Fibroblast of the aortic adventitia (primary cell): ENCODE data around the gene RAB9B. TPM values are rescaled to one million over a fixed set of nuclear protein-coding genes. Genes with fewer than 3 reads are reported as not detected.
A peak's percentile ranks its signal among the peaks of the same experiment; 100 is the strongest.

Source experiments
- DNase-seq: peaks from one replicate; pipeline ENCODE4 v3.0.0-alpha.2; 2010; ENCODE audit warnings: low read depth
- H3K4me3 ChIP-seq: 2 replicates; pipeline ENCODE4 v1.5.1; 2011; ENCODE audit warnings: low read depth, mild to moderate bottlenecking, control low read depth, low read length, moderate library complexity
- CTCF ChIP-seq: IDR thresholded peaks from 2 replicates; pipeline ENCODE4 v1.5.1; 2011; ENCODE audit warnings: mild to moderate bottlenecking, low read length, control low read depth, inconsistent platforms; ENCODE audit not compliant: insufficient read depth
- small RNA-seq: library from RNA; depleted of rRNA; stranded (forward); fragments of <200 nt; gene quantifications from one replicate; pipeline ENCODE3, GENCODE V24; 2012
- total RNA-seq: library from RNA; depleted of rRNA; stranded (reverse); fragments of >200 nt; gene quantifications from 2 replicates; pipeline ENCODE4 v1.2.3, GENCODE V29; 2012; ENCODE audit warnings: low replicate concordance

The RAB9B gene
- total RNA-seq, 1 donor, result 1.9 TPM

GRCh38 chrX:103774070-103774642, 57.9 kb downstream of the RAB9B start:
- DNase-seq, result peak; percentile 52
- TF ChIP-seq CTCF, result peak; percentile 44

GRCh38 chrX:103773445-103773844, 58.6 kb downstream of the RAB9B start:
- no peak for DNase-seq
- no peak for TF ChIP-seq CTCF
- H3K4me3 ChIP-seq, result no peak overlapping the region

More at GRCh38 chrX:103774070-103774642, 57.9 kb downstream of the RAB9B start:
- no peak overlapping the region for H3K4me3 ChIP-seq

Small RNAs within 50 kb of the gene (small RNA-seq; reads per million reads assigned to genes)
- not detected for gene RNA5SP511

Other genes with a start within 250 kb of the RAB9B start
- gene TCEAL4, start 246.7 kb downstream of the RAB9B start, total RNA-seq, result 47.1 and 100 TPM in 2 replicates
- gene TCEAL3, start 224.3 kb downstream of the RAB9B start, total RNA-seq, result 13.2 and 62.0 TPM in 2 replicates
- 38.2 and 113 TPM in 2 replicates for gene TCEAL1, start 203.3 kb downstream of the RAB9B start, total RNA-seq
- 641 and 741 TPM in 2 replicates for gene MORF4L2, start 145.6 kb downstream of the RAB9B start, total RNA-seq
- gene TMEM31, start 121.3 kb downstream of the RAB9B start, total RNA-seq, result not detected in 2 replicates
- 2.3 TPM in 1 of 2 replicates, not detected in the other for gene PLP1, start 55.4 kb downstream of the RAB9B start, total RNA-seq
- 7.0 and 7.6 TPM in 2 replicates for gene TMSB15B, start 130.4 kb upstream of the RAB9B start, total RNA-seq
- not detected in 2 replicates for gene H2BW1, start 181.5 kb upstream of the RAB9B start, total RNA-seq
- gene H2BW2, start 207.7 kb upstream of the RAB9B start, total RNA-seq, result not detected in 2 replicates
- gene TMSB15C, start 244.0 kb upstream of the RAB9B start, total RNA-seq, result 3.3 and 5.1 TPM in 2 replicates